ENCODE results near the gene CYFIP1. TPM values are rescaled to one million over a fixed set of nuclear protein-coding genes. Genes with fewer than 3 reads are reported as not detected.

The CYFIP1 gene
- total and polyA plus RNA-seq, 2 of the 8 experiments (the other 6 are each of a cell fraction or from before 2014, with no cell fraction given): 38.6 to 81.7 TPM

DNA sequence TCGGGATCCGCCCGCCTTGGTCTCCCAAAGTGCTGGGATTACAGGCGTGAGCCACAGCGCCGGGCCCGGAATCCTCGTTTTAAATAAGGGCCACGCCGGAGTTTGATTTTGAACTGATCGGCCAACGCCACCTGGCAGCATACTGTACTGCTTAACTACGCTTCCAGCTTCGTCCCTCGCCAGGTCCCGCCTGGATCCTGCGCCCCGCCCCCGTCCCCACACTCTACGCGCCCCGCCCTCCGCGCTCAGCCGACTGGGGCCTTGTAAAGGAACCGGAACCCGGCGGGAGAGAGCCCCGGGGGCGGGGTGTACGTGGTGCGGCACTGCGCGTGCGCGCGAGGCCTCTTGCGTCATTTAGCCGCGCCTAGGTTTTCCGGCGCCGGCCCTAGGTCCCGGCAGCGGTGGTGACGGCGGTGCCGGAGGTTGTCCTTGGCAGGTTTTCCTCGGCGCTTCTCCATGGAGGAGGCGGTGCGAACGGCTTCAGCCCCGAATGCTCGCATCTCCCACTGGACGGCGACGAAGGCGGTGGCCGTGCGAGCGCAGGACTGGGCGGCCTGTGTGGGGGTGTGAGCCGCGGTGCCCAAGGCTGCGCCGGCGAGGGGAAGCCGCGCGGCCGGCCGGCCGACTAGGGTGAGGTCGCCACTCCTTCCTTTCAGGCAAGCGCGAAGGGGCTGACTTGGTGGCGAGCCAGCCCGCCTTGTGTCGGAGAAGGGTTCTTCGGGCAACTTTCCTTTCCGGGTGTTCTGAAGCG lies 141.7 kb downstream of the CYFIP1 start, which contains the start of gene NIPA2 (continued):
- TF ChIP-seq CTCF (IDR thresholded peaks at IDR 0.05; ENCODE audit: control extremely low read depth in 1 of 3, insufficient read depth in 1 of 3, low read depth in 1 of 3, low read length in 3 of 3) (no peak), CBX8 (IDR thresholded peaks at IDR 0.05; ENCODE audit: borderline replicate concordance, low read depth, low read length) (no peak), NANOG (IDR thresholded peaks at IDR 0.05; ENCODE audit: insufficient read depth, low read depth, low read length, poor library complexity, severe bottlenecking) (no peak), RXRA (IDR thresholded peaks at IDR 0.05; ENCODE audit: insufficient read depth, low read depth, low read length) (no peak), SP1 (IDR thresholded peaks at IDR 0.05; ENCODE audit: low read depth, low read length) (no peak), EZH2 (IDR thresholded peaks at IDR 0.05; ENCODE audit: low read depth, low read length, severe bottlenecking) (no peak)
- TF ChIP-seq, protein P1, sequence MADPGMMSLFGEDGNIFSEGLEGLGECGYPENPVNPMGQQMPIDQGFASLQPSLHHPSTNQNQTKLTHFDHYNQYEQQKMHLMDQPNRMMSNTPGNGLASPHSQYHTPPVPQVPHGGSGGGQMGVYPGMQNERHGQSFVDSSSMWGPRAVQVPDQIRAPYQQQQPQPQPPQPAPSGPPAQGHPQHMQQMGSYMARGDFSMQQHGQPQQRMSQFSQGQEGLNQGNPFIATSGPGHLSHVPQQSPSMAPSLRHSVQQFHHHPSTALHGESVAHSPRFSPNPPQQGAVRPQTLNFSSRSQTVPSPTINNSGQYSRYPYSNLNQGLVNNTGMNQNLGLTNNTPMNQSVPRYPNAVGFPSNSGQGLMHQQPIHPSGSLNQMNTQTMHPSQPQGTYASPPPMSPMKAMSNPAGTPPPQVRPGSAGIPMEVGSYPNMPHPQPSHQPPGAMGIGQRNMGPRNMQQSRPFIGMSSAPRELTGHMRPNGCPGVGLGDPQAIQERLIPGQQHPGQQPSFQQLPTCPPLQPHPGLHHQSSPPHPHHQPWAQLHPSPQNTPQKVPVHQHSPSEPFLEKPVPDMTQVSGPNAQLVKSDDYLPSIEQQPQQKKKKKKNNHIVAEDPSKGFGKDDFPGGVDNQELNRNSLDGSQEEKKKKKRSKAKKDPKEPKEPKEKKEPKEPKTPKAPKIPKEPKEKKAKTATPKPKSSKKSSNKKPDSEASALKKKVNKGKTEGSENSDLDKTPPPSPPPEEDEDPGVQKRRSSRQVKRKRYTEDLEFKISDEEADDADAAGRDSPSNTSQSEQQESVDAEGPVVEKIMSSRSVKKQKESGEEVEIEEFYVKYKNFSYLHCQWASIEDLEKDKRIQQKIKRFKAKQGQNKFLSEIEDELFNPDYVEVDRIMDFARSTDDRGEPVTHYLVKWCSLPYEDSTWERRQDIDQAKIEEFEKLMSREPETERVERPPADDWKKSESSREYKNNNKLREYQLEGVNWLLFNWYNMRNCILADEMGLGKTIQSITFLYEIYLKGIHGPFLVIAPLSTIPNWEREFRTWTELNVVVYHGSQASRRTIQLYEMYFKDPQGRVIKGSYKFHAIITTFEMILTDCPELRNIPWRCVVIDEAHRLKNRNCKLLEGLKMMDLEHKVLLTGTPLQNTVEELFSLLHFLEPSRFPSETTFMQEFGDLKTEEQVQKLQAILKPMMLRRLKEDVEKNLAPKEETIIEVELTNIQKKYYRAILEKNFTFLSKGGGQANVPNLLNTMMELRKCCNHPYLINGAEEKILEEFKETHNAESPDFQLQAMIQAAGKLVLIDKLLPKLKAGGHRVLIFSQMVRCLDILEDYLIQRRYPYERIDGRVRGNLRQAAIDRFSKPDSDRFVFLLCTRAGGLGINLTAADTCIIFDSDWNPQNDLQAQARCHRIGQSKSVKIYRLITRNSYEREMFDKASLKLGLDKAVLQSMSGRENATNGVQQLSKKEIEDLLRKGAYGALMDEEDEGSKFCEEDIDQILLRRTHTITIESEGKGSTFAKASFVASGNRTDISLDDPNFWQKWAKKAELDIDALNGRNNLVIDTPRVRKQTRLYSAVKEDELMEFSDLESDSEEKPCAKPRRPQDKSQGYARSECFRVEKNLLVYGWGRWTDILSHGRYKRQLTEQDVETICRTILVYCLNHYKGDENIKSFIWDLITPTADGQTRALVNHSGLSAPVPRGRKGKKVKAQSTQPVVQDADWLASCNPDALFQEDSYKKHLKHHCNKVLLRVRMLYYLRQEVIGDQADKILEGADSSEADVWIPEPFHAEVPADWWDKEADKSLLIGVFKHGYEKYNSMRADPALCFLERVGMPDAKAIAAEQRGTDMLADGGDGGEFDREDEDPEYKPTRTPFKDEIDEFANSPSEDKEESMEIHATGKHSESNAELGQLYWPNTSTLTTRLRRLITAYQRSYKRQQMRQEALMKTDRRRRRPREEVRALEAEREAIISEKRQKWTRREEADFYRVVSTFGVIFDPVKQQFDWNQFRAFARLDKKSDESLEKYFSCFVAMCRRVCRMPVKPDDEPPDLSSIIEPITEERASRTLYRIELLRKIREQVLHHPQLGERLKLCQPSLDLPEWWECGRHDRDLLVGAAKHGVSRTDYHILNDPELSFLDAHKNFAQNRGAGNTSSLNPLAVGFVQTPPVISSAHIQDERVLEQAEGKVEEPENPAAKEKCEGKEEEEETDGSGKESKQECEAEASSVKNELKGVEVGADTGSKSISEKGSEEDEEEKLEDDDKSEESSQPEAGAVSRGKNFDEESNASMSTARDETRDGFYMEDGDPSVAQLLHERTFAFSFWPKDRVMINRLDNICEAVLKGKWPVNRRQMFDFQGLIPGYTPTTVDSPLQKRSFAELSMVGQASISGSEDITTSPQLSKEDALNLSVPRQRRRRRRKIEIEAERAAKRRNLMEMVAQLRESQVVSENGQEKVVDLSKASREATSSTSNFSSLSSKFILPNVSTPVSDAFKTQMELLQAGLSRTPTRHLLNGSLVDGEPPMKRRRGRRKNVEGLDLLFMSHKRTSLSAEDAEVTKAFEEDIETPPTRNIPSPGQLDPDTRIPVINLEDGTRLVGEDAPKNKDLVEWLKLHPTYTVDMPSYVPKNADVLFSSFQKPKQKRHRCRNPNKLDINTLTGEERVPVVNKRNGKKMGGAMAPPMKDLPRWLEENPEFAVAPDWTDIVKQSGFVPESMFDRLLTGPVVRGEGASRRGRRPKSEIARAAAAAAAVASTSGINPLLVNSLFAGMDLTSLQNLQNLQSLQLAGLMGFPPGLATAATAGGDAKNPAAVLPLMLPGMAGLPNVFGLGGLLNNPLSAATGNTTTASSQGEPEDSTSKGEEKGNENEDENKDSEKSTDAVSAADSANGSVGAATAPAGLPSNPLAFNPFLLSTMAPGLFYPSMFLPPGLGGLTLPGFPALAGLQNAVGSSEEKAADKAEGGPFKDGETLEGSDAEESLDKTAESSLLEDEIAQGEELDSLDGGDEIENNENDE (IDR thresholded peaks at IDR 0.05; ENCODE audit: insufficient replicate concordance, low read length): no peak

Measured in H1 (cell line).